Measurements from ENCODE around the gene WDFY1. TPM values are rescaled to one million over a fixed set of nuclear protein-coding genes. Genes with fewer than 3 reads are reported as not detected.

Gene WDFY1
- total RNA-seq, 1 experiment from 2014 or later, result 37.5 TPM

- H3K36me3 Mint-ChIP-seq (ENCODE audit: insufficient read depth, unreplicated experiment), result peaks cover 14% of the 10 kb centered on the region
- no peaks in the 10 kb centered on the region for H3K27me3 Mint-ChIP-seq (ENCODE audit: unreplicated experiment)
- intact Hi-C loops (cut with micrococcal nuclease; ENCODE audit: unreplicated experiment), result no loop called here
- BruUV-seq (replicated peaks), result no TSS peak
- CTCF ChIA-PET, result no interaction called here
- no peaks in the 10 kb centered on the region for H3K9me3 Mint-ChIP-seq (ENCODE audit: low read depth, unreplicated experiment)
- DNase-seq, result no peak
- H3K4me3 Mint-ChIP-seq (ENCODE audit: low read depth, unreplicated experiment), result no peak overlapping the region
- H3K4me1 Mint-ChIP-seq (ENCODE audit: low read depth, unreplicated experiment), result peaks cover 71% of the 10 kb centered on the region
- TF ChIP-seq, protein P1, sequence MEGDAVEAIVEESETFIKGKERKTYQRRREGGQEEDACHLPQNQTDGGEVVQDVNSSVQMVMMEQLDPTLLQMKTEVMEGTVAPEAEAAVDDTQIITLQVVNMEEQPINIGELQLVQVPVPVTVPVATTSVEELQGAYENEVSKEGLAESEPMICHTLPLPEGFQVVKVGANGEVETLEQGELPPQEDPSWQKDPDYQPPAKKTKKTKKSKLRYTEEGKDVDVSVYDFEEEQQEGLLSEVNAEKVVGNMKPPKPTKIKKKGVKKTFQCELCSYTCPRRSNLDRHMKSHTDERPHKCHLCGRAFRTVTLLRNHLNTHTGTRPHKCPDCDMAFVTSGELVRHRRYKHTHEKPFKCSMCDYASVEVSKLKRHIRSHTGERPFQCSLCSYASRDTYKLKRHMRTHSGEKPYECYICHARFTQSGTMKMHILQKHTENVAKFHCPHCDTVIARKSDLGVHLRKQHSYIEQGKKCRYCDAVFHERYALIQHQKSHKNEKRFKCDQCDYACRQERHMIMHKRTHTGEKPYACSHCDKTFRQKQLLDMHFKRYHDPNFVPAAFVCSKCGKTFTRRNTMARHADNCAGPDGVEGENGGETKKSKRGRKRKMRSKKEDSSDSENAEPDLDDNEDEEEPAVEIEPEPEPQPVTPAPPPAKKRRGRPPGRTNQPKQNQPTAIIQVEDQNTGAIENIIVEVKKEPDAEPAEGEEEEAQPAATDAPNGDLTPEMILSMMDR (IDR thresholded peaks at IDR 0.05; ENCODE audit: unreplicated experiment), result no peak
- peak overlapping the region; percentile 51 for H3K27ac Mint-ChIP-seq (ENCODE audit: unreplicated experiment)
These were observed 89.1 kb downstream of the WDFY1 start for GRCh38 chr2:223856021-223856420.

GRCh38 chr2:223855426-223855825, 89.7 kb downstream of the WDFY1 start:
- no TSS peak for BruUV-seq (replicated peaks)
- H3K4me3 Mint-ChIP-seq (ENCODE audit: low read depth, unreplicated experiment), result no peak overlapping the region
- H3K27ac Mint-ChIP-seq (ENCODE audit: unreplicated experiment), result no peak overlapping the region
- no peak for DNase-seq
- CTCF ChIA-PET, result no interaction called here
- no peaks in the 10 kb centered on the region for H3K27me3 Mint-ChIP-seq (ENCODE audit: unreplicated experiment)
- TF ChIP-seq, protein P1 (IDR thresholded peaks at IDR 0.05; ENCODE audit: unreplicated experiment), result no peak
- H3K36me3 Mint-ChIP-seq (ENCODE audit: insufficient read depth, unreplicated experiment), result peaks cover 10% of the 10 kb centered on the region
- peaks cover 70% of the 10 kb centered on the region for H3K4me1 Mint-ChIP-seq (ENCODE audit: low read depth, unreplicated experiment)
- no peaks in the 10 kb centered on the region for H3K9me3 Mint-ChIP-seq (ENCODE audit: low read depth, unreplicated experiment)
- intact Hi-C loops (cut with micrococcal nuclease; ENCODE audit: unreplicated experiment), result no loop called here

DNA sequence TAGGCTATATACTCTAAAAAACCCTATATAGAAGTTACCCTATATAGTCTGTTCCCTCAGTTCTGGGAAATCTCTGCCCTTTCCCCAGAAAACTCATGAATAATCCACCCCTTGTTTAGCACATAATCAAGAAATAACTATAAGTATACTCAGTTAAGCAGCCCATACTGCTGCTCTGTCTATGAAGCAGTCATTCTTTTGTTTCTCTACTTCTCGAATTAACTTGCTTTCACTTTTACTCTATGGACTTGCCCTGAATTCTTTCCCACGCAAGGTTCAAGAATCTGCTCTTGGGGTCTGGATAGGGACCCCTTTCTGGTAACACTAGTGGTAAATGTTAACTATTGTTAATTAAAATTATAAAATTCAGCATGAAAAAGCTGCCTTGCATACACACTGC, 90.4 kb downstream of the WDFY1 start:
- no TSS peak for BruUV-seq (replicated peaks)
- DNase-seq, result no peak
- H3K9me3 Mint-ChIP-seq (ENCODE audit: low read depth, unreplicated experiment), result peaks cover 3% of the 10 kb centered on the region
- no peaks in the 10 kb centered on the region for H3K27me3 Mint-ChIP-seq (ENCODE audit: unreplicated experiment)
- TF ChIP-seq, protein P1 (IDR thresholded peaks at IDR 0.05; ENCODE audit: unreplicated experiment), result no peak
- H3K4me1 Mint-ChIP-seq (ENCODE audit: low read depth, unreplicated experiment), result peaks cover 66% of the 10 kb centered on the region
- intact Hi-C loops (cut with micrococcal nuclease; ENCODE audit: unreplicated experiment), result no loop called here
- CTCF ChIA-PET, result no interaction called here
- H3K27ac Mint-ChIP-seq (ENCODE audit: unreplicated experiment), result no peak overlapping the region
- no peak overlapping the region for H3K4me3 Mint-ChIP-seq (ENCODE audit: low read depth, unreplicated experiment)
- peaks cover 15% of the 10 kb centered on the region for H3K36me3 Mint-ChIP-seq (ENCODE audit: insufficient read depth, unreplicated experiment)

DNA sequence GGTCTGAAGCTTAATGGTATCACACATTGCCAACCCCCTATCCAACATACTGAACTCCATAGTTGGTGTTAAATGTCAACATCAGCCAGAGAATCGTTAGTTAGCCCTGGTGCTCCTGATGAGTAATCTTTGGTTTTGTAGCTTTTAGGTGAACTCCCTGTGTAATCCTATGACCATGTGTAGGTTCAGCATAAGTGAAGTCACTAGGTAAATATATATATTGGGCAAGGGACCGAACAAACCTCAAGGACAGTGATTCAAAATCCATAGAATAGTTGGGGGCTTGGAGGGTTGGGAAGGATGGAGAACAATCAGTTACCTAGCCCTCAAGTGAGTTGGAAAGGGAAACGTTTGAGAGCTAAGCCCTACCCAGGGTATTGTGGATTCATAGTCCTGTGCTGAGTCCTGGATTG, 91.7 kb downstream of the WDFY1 start:
- Mint-ChIP-seq H3K4me1 (ENCODE audit: low read depth, unreplicated experiment) (peaks cover 53% of the 10 kb centered on the region), H3K36me3 (ENCODE audit: insufficient read depth, unreplicated experiment) (peaks cover 15% of the 10 kb centered on the region), H3K27me3 (ENCODE audit: unreplicated experiment) (no peaks in the 10 kb centered on the region), H3K4me3 (ENCODE audit: low read depth, unreplicated experiment) (no peak overlapping the region), H3K27ac (ENCODE audit: unreplicated experiment) (no peak overlapping the region), H3K9me3 (ENCODE audit: low read depth, unreplicated experiment) (peaks cover 13% of the 10 kb centered on the region)
- BruUV-seq (replicated peaks), result no TSS peak
- no peak for DNase-seq
- intact Hi-C loops (cut with micrococcal nuclease; ENCODE audit: unreplicated experiment), result no loop called here
- CTCF ChIA-PET, result interaction anchor here (0.9 to 1.1 kb wide), 2 partner anchors 8 to 40 kb away, joined by 3 read pairs; no protein-coding TSS in a partner anchor
- TF ChIP-seq, protein P1 (IDR thresholded peaks at IDR 0.05; ENCODE audit: unreplicated experiment), result no peak

Measured in Calu3 (cell line).